NCI-H2107 treated with DMSO at 0.1 percent for 48 hours (cell line): ENCODE data around the gene STX1A.
A peak's percentile ranks its signal among the peaks of the same experiment; 100 is the strongest.
"Not testable (repeated sequence)": the region's sequence is repeated elsewhere in the genome, so short reads cannot be mapped to it uniquely, and the experiment has no call there.

ENCODE experiments used
- DNase-seq: peaks from one replicate; lab custom pipeline; 2025; ENCODE audit not compliant: unreplicated experiment; lab: John Stamatoyannopoulos, UW

The STX1A gene

DNA sequence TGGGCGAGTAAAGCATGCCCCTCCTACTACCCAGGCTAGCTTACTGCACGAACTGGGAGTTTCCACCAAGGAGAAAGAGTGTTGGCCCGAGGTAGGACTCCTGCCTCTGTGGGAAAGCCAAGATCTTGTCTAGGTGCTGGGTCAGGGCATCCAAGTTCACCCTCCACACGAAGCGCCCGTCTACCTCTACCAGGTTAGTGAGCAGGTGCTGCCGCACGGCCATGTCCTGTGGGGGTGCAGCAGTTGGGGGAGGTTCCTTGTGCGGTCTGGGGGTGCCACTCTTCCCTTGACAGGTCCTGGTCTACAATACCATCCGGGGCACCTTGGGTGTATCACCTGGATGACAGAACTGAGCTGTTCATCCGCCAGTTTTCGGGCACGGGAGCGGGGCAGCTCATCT lies 17.4 kb upstream of the STX1A start:
- DNase-seq: no peak

DNA sequence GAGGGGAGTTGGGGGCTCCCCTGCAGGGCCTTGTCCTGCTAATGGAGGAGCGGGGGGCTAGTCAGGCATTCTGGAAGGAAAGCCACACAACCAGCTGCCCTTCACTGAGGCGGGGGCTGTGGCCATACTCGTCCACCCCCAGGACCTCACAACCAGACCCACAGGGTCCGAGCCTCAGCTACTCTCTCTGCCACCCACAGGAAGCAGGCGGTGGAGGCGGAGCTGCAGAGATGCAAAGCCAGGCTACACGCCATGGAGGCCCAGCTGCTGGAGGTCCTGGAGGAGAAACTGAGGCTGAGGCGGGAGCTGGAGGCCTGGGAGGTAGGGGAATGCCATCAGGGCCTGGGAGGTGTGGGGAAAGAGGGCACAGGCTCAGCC lies 16.0 kb upstream of the STX1A start:
- no peak for DNase-seq

DNA sequence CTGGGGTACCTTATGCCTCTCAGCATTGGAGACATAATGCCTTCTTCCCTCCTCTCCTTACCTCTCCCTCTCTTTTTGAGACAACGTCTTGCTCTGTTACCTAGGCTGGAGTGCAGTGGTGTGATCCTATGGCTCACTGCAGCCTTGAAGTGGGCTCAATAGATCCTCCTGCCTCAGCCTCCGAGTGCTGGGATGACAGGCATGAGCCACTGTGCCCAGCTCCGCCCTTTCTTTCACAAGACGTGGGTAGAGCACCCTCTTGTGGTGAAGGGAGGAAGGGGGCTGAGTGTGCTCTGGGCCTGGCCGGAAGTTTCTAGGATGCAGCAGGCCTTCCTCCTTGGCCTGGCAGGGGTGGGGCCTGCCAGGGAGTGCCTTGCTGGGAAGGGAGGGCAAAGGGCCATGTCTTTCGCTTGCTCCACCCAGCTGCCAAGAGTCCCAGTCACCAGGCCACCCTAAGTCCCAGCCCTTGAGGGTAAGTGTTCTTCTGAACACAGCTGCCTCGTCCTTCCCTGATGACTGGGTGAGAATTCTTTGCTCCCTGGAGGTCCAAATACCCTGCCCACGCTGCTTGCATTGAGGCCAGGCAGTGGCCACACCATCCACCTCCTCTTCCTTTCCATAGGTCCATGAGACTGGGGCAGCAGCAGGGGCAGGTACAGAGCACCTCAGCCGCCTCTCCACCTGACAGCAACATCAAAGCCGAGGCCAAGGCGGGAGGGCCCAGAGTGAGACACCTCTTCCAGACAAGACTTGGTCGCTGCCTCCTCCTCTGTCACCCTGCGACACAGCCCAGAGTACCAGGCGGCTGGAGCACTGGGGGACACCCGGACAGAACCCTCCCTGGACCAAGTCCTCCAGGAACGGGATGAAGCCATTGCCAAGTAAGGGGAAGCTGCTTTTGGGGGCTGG lies 15.4 kb upstream of the STX1A start:
- DNase-seq: peak; percentile 89

DNA sequence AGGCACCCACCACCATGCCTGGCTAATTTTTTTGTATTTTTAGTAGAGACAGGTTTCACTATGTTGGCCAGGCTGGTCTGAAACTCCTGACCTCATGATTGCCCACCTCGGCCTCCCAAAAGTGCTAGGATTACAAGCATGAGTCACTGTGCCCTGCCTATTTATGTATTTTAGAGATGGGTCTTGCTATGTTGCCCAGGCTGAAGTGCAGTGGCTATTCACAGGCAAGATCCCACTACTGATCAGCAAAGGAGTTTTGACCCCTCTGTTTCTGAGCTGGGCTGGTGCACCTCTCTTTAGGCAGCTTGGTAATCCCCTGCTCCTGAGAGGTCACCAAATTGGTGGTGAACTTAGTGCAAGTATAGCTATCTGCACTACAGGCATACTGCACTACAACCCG lies 12.9 kb upstream of the STX1A start:
- no peak for DNase-seq

DNA sequence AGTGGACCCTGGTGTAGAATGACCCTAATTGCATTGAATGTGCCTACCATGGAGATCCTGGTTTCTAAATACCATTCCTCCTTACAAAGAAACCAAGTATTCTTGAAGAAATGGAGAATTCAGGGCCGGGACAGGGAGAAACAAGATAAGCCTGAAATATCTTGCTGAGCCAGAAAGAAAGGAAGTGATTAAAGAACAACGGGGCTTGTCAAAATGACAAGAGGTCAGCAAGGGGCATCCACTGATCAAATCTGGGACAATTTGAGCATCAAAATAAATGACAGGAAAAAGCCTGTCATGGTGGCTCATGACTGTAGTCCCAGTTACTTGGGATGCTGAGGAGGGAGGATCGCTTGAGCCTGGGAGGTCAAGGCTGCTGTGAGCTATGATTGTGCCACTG lies 11.0 kb upstream of the STX1A start:
- no peak for DNase-seq

DNA sequence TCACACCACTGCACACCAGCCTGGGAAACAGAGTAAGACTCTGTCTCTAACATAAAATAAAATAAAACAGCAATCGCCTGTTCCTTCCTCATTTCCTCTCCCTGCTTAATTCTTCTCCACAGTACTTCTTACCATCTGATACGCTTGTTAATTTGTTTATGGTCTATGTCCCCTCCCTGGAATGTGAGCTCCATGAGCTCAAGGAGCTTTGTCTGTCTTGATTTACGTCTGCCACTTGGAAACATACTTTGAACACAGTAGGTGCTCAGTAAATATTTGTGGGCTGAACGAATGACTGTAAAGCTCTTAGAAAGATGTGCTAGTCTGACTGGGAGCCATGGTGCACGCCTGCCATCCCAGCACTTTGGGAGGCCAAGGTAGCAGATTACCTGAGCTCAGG lies 9.1 kb upstream of the STX1A start:
- DNase-seq: no peak

DNA sequence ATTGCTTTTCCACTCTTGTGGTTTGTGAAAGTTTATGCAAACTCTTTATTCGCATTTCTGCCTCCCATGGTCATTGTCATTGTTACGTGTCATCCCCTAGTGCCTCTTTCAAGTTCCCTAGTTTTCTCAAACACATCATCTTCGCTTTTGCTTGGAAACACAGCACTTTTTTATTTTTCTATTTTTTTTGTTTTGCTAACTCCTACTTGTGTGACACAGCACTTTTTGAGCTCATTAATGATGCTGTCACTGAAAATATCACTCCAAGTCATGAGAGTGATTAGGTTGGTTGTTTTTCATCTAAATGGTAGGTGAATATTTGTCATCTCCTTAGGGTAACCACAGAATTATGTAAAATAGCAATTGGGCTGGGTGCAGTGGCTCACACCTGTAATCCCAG lies 8.5 kb upstream of the STX1A start:
- DNase-seq: no peak

DNA sequence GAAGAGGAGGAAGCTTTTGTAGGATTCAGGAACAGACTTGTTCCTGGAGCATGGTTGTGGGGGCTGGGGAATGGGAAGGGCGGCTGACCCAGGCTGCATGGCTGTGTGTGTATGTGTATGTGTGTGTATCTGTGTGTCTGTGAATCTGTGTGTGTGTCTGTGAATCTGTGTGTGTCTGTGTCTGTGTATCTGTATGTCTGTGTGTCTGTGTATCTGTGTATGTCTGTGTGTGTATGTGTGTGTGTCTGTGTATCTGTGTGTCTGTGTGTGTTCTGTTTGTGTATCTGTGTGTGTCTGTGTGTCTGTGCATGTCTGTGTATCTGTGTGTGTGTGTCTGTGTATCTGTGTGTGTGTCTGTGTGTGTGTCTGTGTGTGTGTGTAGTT lies 6.6 kb upstream of the STX1A start:
- no peak for DNase-seq

DNA sequence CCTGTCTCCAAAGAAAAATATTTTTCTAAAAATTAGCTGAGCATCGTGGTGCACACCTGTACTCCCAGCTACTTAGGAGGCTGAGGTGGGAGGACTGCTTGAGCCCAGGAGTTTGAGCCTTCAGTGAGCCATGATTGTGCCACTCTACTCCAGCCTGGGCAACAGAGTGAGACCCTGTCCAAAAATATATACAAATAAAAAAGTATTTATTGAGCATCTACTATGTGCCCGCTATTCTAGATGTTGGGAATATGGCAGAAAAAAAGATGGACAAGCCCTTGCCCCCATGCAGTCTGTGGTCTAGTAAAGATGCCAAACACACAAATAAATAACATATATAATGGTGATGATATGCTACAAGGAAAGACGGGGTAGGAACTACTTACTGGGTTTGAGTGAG lies 4.3 kb upstream of the STX1A start:
- no peak for DNase-seq

DNA sequence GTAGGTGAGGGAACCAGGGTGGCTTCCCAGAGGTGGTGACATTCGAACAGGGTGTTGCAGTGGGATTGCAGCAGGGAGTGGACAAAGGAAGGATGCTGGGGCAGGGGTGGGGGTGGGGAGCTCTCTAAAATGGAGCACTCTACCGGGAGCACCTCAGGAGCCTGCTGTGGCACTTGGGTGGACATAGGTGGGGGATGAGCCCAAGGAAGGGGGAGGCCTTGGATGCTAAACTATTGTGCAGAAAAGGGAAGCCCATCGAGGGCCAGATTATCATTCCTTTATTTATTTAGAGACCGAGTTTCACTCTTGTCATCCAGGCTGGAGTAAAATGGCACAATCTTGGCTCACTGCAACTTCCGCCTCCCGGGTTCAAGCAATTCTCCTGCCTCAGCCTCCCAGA lies 3.3 kb upstream of the STX1A start:
- no peak for DNase-seq

DNA sequence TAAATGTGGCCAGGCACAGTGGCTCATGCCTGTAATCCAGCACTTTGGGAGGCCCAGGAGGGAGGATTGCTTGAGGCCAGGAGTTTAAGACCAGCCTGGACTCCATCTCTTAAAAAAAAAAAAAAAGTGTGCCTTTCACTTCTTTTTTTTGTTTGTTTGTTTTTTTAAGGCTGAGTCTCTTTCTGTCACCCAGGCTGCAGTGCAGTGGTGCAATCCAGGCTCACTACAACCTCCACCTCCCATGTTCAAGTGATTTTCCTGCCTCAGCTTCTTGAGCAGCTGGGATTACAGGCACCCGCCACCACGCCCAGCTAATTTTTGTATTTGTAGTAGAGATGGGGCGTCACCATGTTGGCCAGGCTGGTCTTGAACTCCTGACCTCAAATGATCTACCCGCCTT lies 2.7 kb upstream of the STX1A start:
- DNase-seq: not testable (repeated sequence)

DNA sequence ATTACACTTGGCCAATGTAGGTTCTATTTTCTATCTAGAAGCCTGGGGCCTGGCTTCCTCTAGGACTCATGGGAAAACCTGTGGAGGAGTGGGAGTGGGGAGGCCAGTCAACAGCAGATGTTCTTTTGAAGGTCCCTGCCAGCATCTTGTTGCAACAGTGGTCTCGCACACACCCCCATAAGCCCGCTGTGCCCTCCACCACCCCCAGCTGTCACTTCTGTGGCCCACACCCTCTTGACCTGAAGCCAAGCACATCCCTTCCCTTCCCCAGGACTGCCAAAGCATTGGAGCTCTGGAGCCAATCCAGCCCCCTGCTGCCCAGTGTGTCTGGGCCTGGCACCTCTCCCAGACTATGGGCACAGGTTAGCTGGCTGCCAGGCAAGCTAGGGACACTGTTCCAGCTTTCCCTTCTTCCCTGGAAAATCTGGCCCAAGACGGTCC lies 1.9 kb upstream of the STX1A start:
- no peak for DNase-seq

DNA sequence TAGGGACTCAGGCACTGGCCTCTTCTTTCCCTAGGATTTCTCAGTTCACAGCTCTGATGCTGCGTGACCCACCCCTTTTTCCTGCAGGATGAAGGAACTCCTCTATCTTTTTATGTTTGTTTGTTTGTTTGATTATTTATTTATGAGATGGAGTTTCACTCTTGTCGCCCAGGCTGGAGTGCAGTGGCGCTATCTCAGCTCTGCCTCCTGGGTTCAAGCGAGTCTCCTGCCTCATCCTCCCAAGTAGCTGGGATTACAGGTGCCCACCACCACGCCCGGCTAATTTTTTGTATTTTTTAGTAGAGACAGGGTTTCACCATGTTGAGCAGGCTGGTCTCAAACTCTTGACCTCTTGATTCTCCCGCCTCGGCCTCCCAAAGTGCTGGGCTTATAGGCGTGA lies 974 bp upstream of the STX1A start:
- not testable (repeated sequence) for DNase-seq

DNA sequence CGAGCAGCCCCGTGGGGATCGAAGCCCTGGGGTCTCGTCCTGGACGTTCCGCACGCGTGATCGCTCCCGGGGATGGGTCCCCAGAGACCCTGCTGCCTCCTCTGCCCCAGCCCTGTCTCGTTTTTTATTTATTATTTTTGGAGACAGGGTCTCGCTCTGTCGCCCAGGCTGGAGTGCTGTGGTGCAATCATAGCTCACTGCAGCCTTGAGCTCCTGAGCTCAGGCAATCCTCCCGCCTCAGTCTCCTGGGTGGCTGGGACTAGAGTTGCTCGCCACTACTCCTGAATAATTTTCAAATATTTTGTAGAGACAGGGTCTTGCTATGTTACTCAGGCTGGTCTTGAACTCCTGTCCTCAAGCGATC lies 319 bp upstream of the STX1A start:
- no peak for DNase-seq

DNA sequence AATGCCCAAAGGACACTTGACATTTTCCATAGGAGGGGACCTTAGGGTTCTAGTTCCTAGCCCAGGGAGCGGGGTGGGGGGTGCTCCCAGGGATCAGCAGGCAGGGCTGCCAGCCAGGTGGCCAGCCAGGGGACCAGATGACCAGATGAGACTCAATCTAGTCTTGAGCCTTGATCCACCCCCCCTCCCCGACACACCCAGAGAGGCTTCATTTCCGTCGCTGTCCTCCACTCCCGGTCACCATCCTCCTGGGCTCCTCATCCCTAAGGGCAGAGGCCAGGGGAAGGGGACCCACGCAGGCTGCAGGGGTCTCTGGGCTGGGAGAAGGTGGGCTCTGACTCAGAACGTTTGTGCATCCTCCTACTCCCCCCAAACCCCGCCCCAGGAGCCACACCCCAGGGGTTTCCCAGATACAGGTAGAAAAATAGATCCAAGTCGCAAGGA lies 1.0 kb downstream of the STX1A start:
- DNase-seq: no peak

DNA sequence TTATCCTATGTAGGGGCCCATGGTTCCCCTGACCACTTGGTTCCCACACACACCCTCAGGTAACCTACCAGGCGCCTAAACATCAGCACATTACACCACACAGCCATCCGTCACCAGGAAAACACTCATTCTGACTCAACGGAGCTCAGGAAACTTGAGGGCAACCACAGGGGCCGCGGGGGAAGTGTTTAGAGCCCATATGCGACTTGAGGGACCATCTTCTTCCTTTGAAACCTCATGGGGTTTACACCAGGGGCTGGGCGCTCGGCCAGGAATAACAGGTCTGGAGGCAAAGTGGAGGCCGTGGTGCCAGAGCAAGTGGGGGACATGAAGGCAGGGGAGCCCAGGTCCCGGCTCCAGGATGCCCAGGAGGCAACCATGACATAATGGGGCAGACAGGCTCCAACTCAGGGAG lies 1.5 kb downstream of the STX1A start:
- no peak for DNase-seq

DNA sequence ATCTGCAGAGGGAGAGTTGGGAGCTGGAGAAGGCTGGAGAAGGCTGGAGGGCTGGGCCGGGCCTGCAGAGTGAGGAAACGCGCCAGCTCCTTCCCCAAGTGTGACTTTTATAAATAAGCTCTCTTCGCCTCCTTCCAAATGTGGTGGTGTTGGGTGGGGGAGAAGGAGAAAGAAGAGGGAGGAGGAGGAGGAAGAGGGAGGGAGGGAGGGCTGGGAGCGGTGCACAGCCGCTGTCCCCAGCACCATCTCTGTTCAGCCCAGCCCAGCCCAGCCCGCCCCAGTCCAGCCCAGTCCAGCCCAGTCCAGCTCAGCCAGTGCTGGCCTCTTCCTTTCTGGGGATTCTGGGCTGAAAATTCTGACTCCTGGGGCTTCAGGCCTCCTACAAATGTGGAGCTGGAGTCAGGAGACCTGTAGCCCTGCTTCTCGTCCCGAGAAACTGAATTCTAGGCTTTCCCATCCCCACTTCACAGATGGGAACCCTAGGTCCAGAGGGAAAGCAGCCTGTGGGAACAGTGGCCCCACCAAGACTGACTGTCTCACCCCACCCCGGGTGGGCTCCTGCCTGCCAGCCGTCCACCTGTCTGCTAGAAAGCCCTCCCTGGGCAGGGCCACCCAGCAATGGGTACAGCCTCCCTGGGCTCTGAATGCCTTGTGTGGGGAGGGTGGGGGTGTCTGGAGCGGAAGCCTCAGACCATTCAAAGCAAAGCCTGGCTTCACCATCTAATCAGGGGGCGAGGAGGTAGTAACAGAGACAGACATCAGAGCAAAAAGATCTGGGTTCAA lies 2.3 kb downstream of the STX1A start:
- no peak for DNase-seq

DNA sequence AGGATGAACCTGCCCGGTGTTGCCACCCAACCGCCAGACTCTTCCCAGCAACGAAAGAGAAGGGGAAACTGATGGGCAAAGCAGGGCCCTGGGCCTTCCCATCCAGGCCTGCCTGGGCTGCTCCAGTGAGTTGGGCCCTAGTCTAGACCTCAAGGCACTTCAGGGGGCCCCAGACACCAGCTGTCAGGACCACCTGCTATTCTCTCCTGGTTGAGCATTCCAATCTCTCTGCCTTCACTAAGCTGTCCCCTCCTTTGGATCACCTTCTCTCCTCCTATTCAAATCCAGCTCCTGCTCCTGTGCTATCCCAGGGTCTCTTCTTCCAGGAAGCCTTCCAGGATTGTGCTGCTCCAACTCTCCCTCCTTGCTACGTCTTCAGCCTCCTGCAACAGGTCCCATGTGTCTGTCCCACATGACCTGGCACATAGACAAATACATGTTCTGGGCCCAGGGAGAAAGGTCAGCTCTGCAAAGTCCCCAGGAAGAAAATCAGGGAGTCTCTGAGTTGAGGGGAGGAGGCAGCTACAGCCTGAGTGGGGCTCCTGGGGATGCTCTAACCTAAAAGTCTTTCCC lies 3.1 kb downstream of the STX1A start:
- no peak for DNase-seq

DNA sequence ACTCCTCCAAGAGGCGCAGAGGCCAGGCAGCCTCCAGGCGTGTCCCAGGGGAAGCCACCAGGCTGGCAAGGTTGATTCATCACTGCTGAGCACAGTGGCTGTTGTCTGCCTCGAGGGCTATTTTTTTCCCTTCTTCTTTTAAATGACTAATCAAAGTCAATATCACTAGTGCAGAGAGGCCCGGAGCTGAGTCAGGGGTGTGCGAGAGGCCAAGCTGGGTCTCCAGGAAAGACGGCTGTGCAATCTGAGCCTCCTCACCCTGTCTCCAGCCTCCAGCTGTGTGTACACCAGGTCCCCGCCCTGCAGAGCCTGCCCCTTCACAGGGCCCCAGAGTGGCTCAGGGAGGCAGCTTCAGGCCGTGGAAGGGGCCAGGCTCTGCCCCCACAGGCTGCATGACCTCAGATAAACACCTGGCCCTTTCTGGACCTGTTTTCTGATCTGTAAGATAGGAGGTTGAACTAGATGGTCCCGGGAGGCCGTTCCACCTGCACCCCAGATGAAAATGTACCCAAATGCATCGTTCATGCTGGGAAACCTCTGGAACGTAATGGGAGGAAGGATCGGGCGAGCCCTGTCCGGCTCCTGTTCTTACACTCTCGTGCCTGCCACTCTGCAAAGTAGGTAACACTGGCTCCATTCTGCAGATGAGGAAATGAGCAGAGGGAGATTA lies 3.7 kb downstream of the STX1A start:
- peak; percentile 86 for DNase-seq

DNA sequence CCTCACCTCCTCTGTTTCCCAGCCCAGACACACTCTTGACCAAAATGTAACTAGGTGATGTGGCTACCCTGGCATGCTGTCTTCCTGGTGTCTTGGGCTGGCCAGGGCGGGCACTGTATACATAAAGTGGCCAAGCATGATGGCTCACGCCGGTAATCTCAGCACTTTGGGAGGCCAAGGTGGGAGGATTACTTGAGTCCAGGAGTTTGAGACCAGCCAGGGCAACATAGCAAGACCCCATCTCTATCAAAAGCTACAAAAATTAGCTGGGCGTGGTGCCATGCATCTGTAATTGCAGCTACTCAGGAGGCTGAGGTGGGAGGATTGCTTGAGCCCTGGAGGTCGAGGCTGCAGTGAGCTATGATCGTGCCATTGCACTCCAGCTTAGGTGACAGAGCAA lies 6.2 kb downstream of the STX1A start:
- not testable (repeated sequence) for DNase-seq

DNA sequence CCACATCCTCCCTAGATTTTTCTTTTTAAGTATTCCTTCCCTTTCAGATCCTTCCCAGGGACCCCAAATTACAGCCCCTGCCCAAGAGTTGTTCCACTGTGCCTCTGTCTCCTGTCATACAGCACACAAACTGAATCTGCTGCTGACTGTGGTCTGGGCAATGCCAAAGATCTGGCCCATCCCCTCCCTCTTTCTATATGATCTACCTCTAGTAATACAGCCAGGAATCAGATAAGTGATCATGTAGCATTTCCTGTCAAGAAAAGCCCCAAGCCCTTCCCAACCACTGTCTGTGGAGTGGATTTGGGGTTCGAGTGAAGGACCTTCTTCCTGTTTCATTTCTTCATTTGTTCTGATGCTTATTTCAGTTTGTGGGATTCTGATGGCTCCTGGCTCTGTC lies 6.7 kb downstream of the STX1A start:
- DNase-seq: no peak
